ENCODE measurements around the gene EVI5L. TPM values are rescaled to one million over a fixed set of nuclear protein-coding genes. Genes with fewer than 3 reads are reported as not detected.

EVI5L gene
- total and polyA plus RNA-seq, 5 donors from 2014 or later, result 1.9 to 10.2 (median 2.2) TPM

GRCh38 chr19:7867092-7867844 lies 37.2 kb downstream of the EVI5L start:
- Histone ChIP-seq H3K4me3 (ENCODE audit: low read depth, low read length) (no peak overlapping the region), H3K27me3 (ENCODE audit: control insufficient read depth, insufficient read depth, low read length) (peaks cover 2% of the 10 kb centered on the region), H3K9me3 (ENCODE audit: control insufficient read depth in 2 of 2, low read length in 2 of 2) (no peaks in the 10 kb centered on the region), H3K27ac (ENCODE audit: insufficient read depth, low read length, poor library complexity, severe bottlenecking) (no peak overlapping the region), H3K36me3 (ENCODE audit: control insufficient read depth, insufficient read depth, low read length) (no peaks in the 10 kb centered on the region), H3K4me1 (ENCODE audit: control insufficient read depth, insufficient read depth, low read length, poor library complexity, severe bottlenecking) (peaks cover 37% of the 10 kb centered on the region)
- peak overlapping the region in 1 of 3 donors; percentile 56 for H3K27ac Mint-ChIP-seq
- H3K36me3 Mint-ChIP-seq, result no peaks in the 10 kb centered on the region
- ATAC-seq (ENCODE audit: low read depth in 2 of 2), result no peak
- H3K27me3 Mint-ChIP-seq, result peaks cover 29% of the 10 kb centered on the region
- H3K9me3 Mint-ChIP-seq, result no peaks in the 10 kb centered on the region
- peaks cover 0 to 47% (median 18%) of the 10 kb centered on the region in 4 donors for H3K4me1 Mint-ChIP-seq
- peak overlapping the region in 2 of 4 donors; percentile 38 to 47 for H3K4me3 Mint-ChIP-seq
- no peak for DNase-seq

GRCh38 chr19:7868326-7868670 lies 38.3 kb downstream of the EVI5L start:
- H3K27ac ChIP-seq (ENCODE audit: insufficient read depth, low read length, poor library complexity, severe bottlenecking), result no peak overlapping the region
- no peak for ATAC-seq (ENCODE audit: low read depth in 2 of 2)
- Mint-ChIP-seq H3K27ac (peak overlapping the region; percentile 25 to 64 (median 56)), H3K27me3 (peaks cover 35% of the 10 kb centered on the region), H3K9me3 (no peaks in the 10 kb centered on the region), H3K4me1 (peaks cover 0 to 51% (median 18%) of the 10 kb centered on the region in 4 donors), H3K4me3 (peak overlapping the region; percentile 78 to 92 (median 84)), H3K36me3 (no peaks in the 10 kb centered on the region)
- no peaks in the 10 kb centered on the region for H3K36me3 ChIP-seq (ENCODE audit: control insufficient read depth, insufficient read depth, low read length)
- H3K27me3 ChIP-seq (ENCODE audit: control insufficient read depth, insufficient read depth, low read length), result peaks cover 2% of the 10 kb centered on the region
- H3K4me3 ChIP-seq (ENCODE audit: low read depth, low read length), result no peak overlapping the region
- DNase-seq, result peak in 1 of 3 donors; percentile 32
- H3K4me1 ChIP-seq (ENCODE audit: control insufficient read depth, insufficient read depth, low read length, poor library complexity, severe bottlenecking), result peaks cover 43% of the 10 kb centered on the region
- no peaks in the 10 kb centered on the region for H3K9me3 ChIP-seq (ENCODE audit: control insufficient read depth in 2 of 2, low read length in 2 of 2)

- DNase-seq, result peak; percentile 70 to 91 (median 90)
- Histone ChIP-seq H3K27ac (ENCODE audit: insufficient read depth, low read length, poor library complexity, severe bottlenecking) (peak overlapping the region; percentile 78), H3K9me3 (ENCODE audit: control insufficient read depth in 2 of 2, low read length in 2 of 2) (no peaks in the 10 kb centered on the region), H3K36me3 (ENCODE audit: control insufficient read depth, insufficient read depth, low read length) (no peaks in the 10 kb centered on the region), H3K4me1 (ENCODE audit: control insufficient read depth, insufficient read depth, low read length, poor library complexity, severe bottlenecking) (peaks cover 46% of the 10 kb centered on the region), H3K27me3 (ENCODE audit: control insufficient read depth, insufficient read depth, low read length) (peaks cover 2% of the 10 kb centered on the region), H3K4me3 (ENCODE audit: low read depth, low read length) (no peak overlapping the region)
- H3K9me3 Mint-ChIP-seq, result no peaks in the 10 kb centered on the region
- peak overlapping the region; percentile 51 to 87 (median 64) for H3K27ac Mint-ChIP-seq
- peak; percentile 81 to 84 for ATAC-seq (ENCODE audit: low read depth in 2 of 2)
- H3K4me3 Mint-ChIP-seq, result peak overlapping the region; percentile 78 to 92 (median 84)
- peaks cover 0 to 53% (median 18%) of the 10 kb centered on the region in 4 donors for H3K4me1 Mint-ChIP-seq
- no peaks in the 10 kb centered on the region for H3K36me3 Mint-ChIP-seq
- peaks cover 39% of the 10 kb centered on the region for H3K27me3 Mint-ChIP-seq
Measured at GRCh38 chr19:7868671-7869452, 38.8 kb downstream of the EVI5L start.

GRCh38 chr19:7869453-7869909 lies 39.5 kb downstream of the EVI5L start:
- H3K4me3 Mint-ChIP-seq, result peak overlapping the region; percentile 21 to 83 (median 75)
- DNase-seq, result peak; percentile 70 to 90 (median 75)
- ATAC-seq (ENCODE audit: low read depth in 2 of 2), result peak; percentile 64 to 66
- no peak overlapping the region for H3K27ac Mint-ChIP-seq
- Histone ChIP-seq H3K4me1 (ENCODE audit: control insufficient read depth, insufficient read depth, low read length, poor library complexity, severe bottlenecking) (peaks cover 51% of the 10 kb centered on the region), H3K27ac (ENCODE audit: insufficient read depth, low read length, poor library complexity, severe bottlenecking) (peak overlapping the region; percentile 78), H3K4me3 (ENCODE audit: low read depth, low read length) (no peak overlapping the region), H3K36me3 (ENCODE audit: control insufficient read depth, insufficient read depth, low read length) (no peaks in the 10 kb centered on the region), H3K9me3 (ENCODE audit: control insufficient read depth in 2 of 2, low read length in 2 of 2) (no peaks in the 10 kb centered on the region), H3K27me3 (ENCODE audit: control insufficient read depth, insufficient read depth, low read length) (peaks cover 2% of the 10 kb centered on the region)
- no peaks in the 10 kb centered on the region for H3K9me3 Mint-ChIP-seq
- no peaks in the 10 kb centered on the region for H3K36me3 Mint-ChIP-seq
- H3K4me1 Mint-ChIP-seq, result peaks cover 0 to 52% (median 16%) of the 10 kb centered on the region in 4 donors
- H3K27me3 Mint-ChIP-seq, result peaks cover 37% of the 10 kb centered on the region

GRCh38 chr19:7869910-7870511 lies 40.0 kb downstream of the EVI5L start:
- Histone ChIP-seq H3K27me3 (ENCODE audit: control insufficient read depth, insufficient read depth, low read length) (peaks cover 4% of the 10 kb centered on the region), H3K27ac (ENCODE audit: insufficient read depth, low read length, poor library complexity, severe bottlenecking) (peak overlapping the region; percentile 78)
- no peak overlapping the region for H3K27ac Mint-ChIP-seq

GRCh38 chr19:7870571-7871436 lies 40.8 kb downstream of the EVI5L start:
- peak; percentile 42 to 50 (median 45) for DNase-seq
- H3K4me1 Mint-ChIP-seq, result peaks cover 0 to 46% (median 9%) of the 10 kb centered on the region in 4 donors
- H3K27me3 Mint-ChIP-seq, result peaks cover 39% of the 10 kb centered on the region
- no peak overlapping the region for H3K27ac Mint-ChIP-seq
- Histone ChIP-seq H3K27me3 (ENCODE audit: control insufficient read depth, insufficient read depth, low read length) (peaks cover 4% of the 10 kb centered on the region), H3K4me1 (ENCODE audit: control insufficient read depth, insufficient read depth, low read length, poor library complexity, severe bottlenecking) (peaks cover 57% of the 10 kb centered on the region), H3K4me3 (ENCODE audit: low read depth, low read length) (no peak overlapping the region), H3K36me3 (ENCODE audit: control insufficient read depth, insufficient read depth, low read length) (no peaks in the 10 kb centered on the region), H3K27ac (ENCODE audit: insufficient read depth, low read length, poor library complexity, severe bottlenecking) (no peak overlapping the region), H3K9me3 (ENCODE audit: control insufficient read depth in 2 of 2, low read length in 2 of 2) (no peaks in the 10 kb centered on the region)
- peak overlapping the region; percentile 16 to 85 (median 62) for H3K4me3 Mint-ChIP-seq
- H3K36me3 Mint-ChIP-seq, result no peaks in the 10 kb centered on the region
- H3K9me3 Mint-ChIP-seq, result peaks cover 0 to 2% (median 0%) of the 10 kb centered on the region in 7 donors
- no peak for ATAC-seq (ENCODE audit: low read depth in 2 of 2)

More at GRCh38 chr19:7869910-7870511, 40.0 kb downstream of the EVI5L start:
- Mint-ChIP-seq H3K36me3 (no peaks in the 10 kb centered on the region), H3K9me3 (no peaks in the 10 kb centered on the region), H3K4me1 (peaks cover 0 to 52% (median 14%) of the 10 kb centered on the region in 4 donors), H3K27me3 (peaks cover 34% of the 10 kb centered on the region), H3K4me3 (peak overlapping the region in 2 of 4 donors; percentile 77 to 84)
- Histone ChIP-seq H3K4me3 (ENCODE audit: low read depth, low read length) (no peak overlapping the region), H3K36me3 (ENCODE audit: control insufficient read depth, insufficient read depth, low read length) (no peaks in the 10 kb centered on the region), H3K9me3 (ENCODE audit: control insufficient read depth in 2 of 2, low read length in 2 of 2) (no peaks in the 10 kb centered on the region), H3K4me1 (ENCODE audit: control insufficient read depth, insufficient read depth, low read length, poor library complexity, severe bottlenecking) (peaks cover 57% of the 10 kb centered on the region)
- DNase-seq (peak in 2 of 3 donors; percentile 45 to 57), ATAC-seq (ENCODE audit: low read depth in 2 of 2) (no peak)
